ENCODE data around the gene COMP. TPM values are rescaled to one million over a fixed set of nuclear protein-coding genes. Genes with fewer than 3 reads are reported as not detected.
A peak's percentile ranks its signal among the peaks of the same experiment; 100 is the strongest.

COMP gene
- total RNA-seq, 1 donor from 2014 or later, result not detected

DNA sequence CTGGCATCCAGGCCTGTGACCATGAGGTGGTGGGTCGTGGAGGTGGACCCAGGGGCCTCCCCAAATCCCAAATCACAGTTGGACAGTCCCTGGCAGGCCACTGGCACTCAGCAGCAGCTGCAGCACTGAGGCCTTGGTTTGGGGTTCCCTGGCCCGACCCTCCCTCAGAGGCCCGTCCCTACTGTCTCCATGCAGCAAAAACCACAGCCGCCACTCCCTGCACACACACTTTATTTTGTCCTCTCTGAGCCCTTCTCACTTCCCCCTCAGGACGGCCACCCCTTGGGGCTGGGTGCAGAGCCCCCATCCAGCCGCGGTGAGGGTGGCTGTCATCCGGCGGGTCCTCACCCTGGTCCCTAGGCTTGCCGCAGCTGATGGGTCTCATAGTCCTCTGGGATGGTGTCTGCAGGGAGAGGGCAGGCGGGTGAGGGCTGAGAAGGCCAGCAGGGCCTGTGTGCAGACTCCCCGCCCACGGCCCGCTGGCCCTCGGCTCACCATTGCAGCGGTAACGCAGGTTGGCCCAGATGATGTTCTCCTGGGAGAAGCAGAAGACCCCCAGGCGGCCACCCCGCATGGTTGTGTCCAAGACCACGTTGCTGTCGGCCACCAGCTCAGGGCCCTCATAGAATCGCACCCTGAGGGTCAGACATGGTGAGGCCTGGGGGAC lies 8.4 kb downstream of the COMP start:
- TF ChIP-seq CTCF (conservative IDR thresholded peaks at IDR 0.05; ENCODE audit: low read depth, low read length), result no peak
- DNase-seq (ENCODE audit: low read depth), result no peak
- H3K4me3 ChIP-seq (ENCODE audit: low read depth, low read length), result no peak overlapping the region

DNA sequence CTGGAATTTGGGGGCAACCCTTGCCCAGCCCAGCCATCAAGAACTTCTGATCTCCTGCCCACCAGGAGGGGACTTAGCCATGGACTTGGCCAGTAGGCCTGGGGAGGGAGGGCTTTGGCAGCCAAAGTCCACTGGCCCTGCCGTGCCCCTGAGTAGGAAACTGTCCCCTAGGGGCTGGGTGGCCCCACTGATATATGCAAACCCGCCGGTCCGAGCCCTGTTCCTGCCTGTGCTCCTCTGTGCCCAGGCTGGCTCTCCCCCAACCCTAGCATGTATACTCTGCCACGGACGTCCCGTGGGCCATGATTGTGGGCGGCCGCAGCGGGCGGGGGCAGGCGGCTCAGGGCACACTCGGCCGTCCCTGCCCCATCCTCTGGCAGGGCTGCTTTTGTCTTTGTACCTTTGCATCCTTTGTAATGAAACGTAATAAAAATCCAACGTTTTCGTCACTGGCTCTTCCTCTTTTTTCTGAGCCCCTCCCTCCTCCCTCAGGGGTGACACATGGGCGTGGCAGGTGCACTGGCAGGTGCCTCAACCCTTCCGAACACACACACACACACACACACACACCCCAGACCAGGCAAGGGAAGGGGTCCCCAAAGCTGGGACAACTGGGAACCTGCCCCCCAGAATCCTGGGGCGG lies 9.1 kb downstream of the COMP start:
- H3K4me3 ChIP-seq (ENCODE audit: low read depth, low read length), result no peak overlapping the region
- no peak for TF ChIP-seq CTCF (conservative IDR thresholded peaks at IDR 0.05; ENCODE audit: low read depth, low read length)
- no peak for DNase-seq (ENCODE audit: low read depth)

DNA sequence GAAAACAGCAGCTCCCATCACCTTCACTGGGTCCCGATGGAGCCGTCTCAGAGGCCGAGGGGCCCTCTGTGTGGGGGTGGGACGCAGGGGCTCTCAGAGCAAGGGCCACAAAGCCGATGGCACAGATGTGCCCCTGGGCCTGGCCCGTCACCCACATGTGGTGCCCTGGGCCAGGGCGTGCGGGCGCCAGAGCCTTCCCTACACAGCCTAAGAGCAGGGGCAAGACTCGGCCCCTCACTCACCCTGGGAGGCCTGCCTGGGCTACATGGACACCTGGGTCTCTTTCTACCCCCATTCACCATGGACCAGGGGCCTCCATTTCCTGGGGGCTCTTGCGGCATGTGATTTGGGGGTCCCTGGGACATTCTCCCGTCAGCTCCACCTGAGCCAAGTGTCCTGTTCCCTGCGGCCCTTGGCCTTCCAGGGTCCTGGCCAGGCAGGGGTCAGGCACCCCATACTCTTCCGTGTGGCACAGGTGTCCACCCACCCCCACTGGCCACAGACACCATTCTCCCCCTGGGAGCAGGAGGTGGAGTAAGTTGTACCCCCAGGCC lies 10.0 kb downstream of the COMP start:
- H3K4me3 ChIP-seq (ENCODE audit: low read depth, low read length), result no peak overlapping the region
- DNase-seq (ENCODE audit: low read depth), result no peak
- no peak for TF ChIP-seq CTCF (conservative IDR thresholded peaks at IDR 0.05; ENCODE audit: low read depth, low read length)

GRCh38 chr19:18780631-18781030 lies 10.5 kb downstream of the COMP start:
- TF ChIP-seq CTCF (conservative IDR thresholded peaks at IDR 0.05; ENCODE audit: low read depth, low read length), result peak; percentile 6
- H3K4me3 ChIP-seq (ENCODE audit: low read depth, low read length), result no peak overlapping the region
- no peak for DNase-seq (ENCODE audit: low read depth)

GRCh38 chr19:18780081-18780480 lies 11.0 kb downstream of the COMP start:
- DNase-seq (ENCODE audit: low read depth), result no peak
- H3K4me3 ChIP-seq (ENCODE audit: low read depth, low read length), result no peak overlapping the region
- no peak for TF ChIP-seq CTCF (conservative IDR thresholded peaks at IDR 0.05; ENCODE audit: low read depth, low read length)

DNA sequence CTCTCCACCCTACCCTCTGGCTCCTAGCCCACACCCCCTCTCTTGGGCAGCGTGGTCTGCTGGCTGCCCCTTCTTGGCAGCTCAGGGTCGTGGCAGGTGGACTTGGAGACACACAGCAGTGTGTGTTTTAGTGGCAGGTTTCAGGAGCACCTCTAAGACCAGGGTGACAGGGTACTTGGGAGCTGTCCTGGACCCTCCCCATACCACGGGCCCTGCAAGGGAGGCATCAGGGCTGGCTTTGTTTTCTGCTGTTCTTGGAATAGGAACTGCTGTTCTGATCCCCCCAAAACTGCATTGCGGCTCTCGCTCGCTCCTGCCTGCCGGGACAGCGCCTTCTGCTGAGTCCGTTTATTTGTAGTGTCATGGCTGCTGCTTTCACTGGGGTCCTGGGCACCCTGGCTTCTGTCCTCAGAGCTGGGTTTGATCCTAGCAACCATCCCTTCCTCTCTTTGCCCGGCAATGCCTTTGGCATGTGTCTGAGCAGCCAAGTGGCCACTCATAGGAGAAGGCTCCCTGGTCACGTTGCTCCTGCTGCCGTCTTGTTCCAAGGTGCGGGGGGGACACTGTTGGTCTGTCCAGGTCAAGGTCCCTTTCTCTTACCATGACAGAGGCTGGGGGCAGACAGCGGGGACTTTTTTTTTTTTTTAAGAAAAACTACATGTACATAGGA lies 12.1 kb downstream of the COMP start:
- no peak for TF ChIP-seq CTCF (conservative IDR thresholded peaks at IDR 0.05; ENCODE audit: low read depth, low read length)
- no peak for DNase-seq (ENCODE audit: low read depth)
- H3K4me3 ChIP-seq (ENCODE audit: low read depth, low read length), result no peak overlapping the region

All from epithelial cell of proximal tubule (primary cell).